GM12878 (cell line): Measurements from ENCODE around the gene GCNT3. TPM values are rescaled to one million over a fixed set of nuclear protein-coding genes. Genes with fewer than 3 reads are reported as not detected.

Experiments used
- ATAC-seq: fragments of 200-7000 bp; cut with Tn5 transposase; 3 replicates; pipeline ENCODE4 v1.9.1; 2020; ENCODE audit warnings: mild to moderate bottlenecking, moderate library complexity
- BruUV-seq: library from RNA; stranded (reverse); fragments of 400-500 nt; replicated peaks from 2 replicates; lab custom pipeline; 2021; lab: Mats Ljungman, UMichigan
- CTCF ChIA-PET: fragments of 300-600 bp; sonication (Branson Sonifier 250); formaldehyde crosslinking; extraction: SDS; loops from one replicate; lab custom pipeline; 2021; ENCODE audit warnings: inconsistent platforms; lab: Yijun Ruan, JAX
- POLR2A ChIA-PET: fragments of 350-600 bp; formaldehyde crosslinking; extraction: SDS; loops from one replicate; lab custom pipeline; 2021; ENCODE audit warnings: inconsistent platforms; lab: Charles Lee
- RAD21 ChIA-PET: fragments of 300-600 bp; sonication (Branson Sonifier 250); formaldehyde crosslinking; loops from one replicate; lab custom pipeline; 2023; ENCODE audit warnings: antibody characterized with exemption; ENCODE audit not compliant: unreplicated experiment; lab: Charles Lee
- SMC1A ChIA-PET: fragments of 300-600 bp; sonication (Branson Sonifier 250); formaldehyde crosslinking; loops from one replicate; lab custom pipeline; 2023; ENCODE audit not compliant: unreplicated experiment, uncharacterized antibody; lab: Charles Lee
- DNase-seq: peaks from one replicate; pipeline ENCODE4 v3.0.0-alpha.2; 2011; ENCODE audit warnings: low read depth, low spot score
- FAIRE-seq: peaks from 3 replicates; lab custom pipeline; 2011; peaks lifted over from hg19 to GRCh38; lab: Jason Lieb, UNC
- H2AFZ ChIP-seq: 2 replicates; pipeline ENCODE4 v1.6.0; 2011; ENCODE audit warnings: low read depth, low read length, control low read depth; ENCODE audit not compliant: control insufficient read depth
- H3K27ac ChIP-seq: 2 replicates; pipeline ENCODE4 v1.5.1; 2011; ENCODE audit warnings: control low read depth; ENCODE audit not compliant: control insufficient read depth, insufficient read depth
- H3K27me3 ChIP-seq, 2 experiments: replicated peaks in 1 of 2; 2 replicates each; pipeline versions ENCODE4 v1.6.0 to v1.6.1; 2011; ENCODE audit warnings: low read length in 1 of 2; ENCODE audit not compliant: control insufficient read depth in 2 of 2, insufficient read depth in 2 of 2
- H3K36me3 ChIP-seq, 2 experiments: 2 replicates each; pipeline ENCODE4 v1.5.1; 2011; ENCODE audit warnings: low read length in 1 of 2; ENCODE audit not compliant: control insufficient read depth in 2 of 2, insufficient read depth in 2 of 2
- H3K4me1 ChIP-seq: 2 replicates; pipeline ENCODE4 v1.6.1; 2011; ENCODE audit warnings: mild to moderate bottlenecking, low read length, moderate library complexity, mixed read lengths; ENCODE audit not compliant: control insufficient read depth, insufficient read depth
- H3K4me2 ChIP-seq: 2 replicates; pipeline ENCODE4 v1.6.0; 2011; ENCODE audit warnings: control low read depth; ENCODE audit not compliant: control insufficient read depth, insufficient read depth
- H3K4me3 ChIP-seq: fragments of 200-600 bp; sonication (generic); 2 replicates; pipeline ENCODE4 v1.5.1; 2016
- H3K79me2 ChIP-seq: 2 replicates; pipeline ENCODE4 v1.6.0; 2011; ENCODE audit warnings: low read length; ENCODE audit not compliant: control insufficient read depth, insufficient read depth
- H3K9ac ChIP-seq: 2 replicates; pipeline ENCODE4 v1.8.0; 2011; ENCODE audit warnings: low read length, control low read depth, mixed read lengths; ENCODE audit not compliant: control insufficient read depth, insufficient read depth
- H3K9me3 ChIP-seq: replicated peaks from 3 replicates; pipeline ENCODE4 v1.5.1; 2011; ENCODE audit warnings: mild to moderate bottlenecking, low read length; ENCODE audit not compliant: control insufficient read depth, insufficient read depth
- H4K20me1 ChIP-seq: 2 replicates; pipeline ENCODE4 v1.6.0; 2011; ENCODE audit not compliant: control insufficient read depth, insufficient read depth
- BCL3 ChIP-seq: IDR thresholded peaks from 2 replicates; pipeline ENCODE4 v1.6.1; 2011; ENCODE audit warnings: borderline replicate concordance, low read depth, mild to moderate bottlenecking, moderate library complexity, low read length; ENCODE audit not compliant: insufficient read depth, poor library complexity, severe bottlenecking
- FOS ChIP-seq: IDR thresholded peaks from 3 replicates; pipeline ENCODE4 v1.6.1; 2011; ENCODE audit warnings: borderline replicate concordance; ENCODE audit not compliant: insufficient read length; ENCODE audit errors: extremely low read depth
- HDGF ChIP-seq: fragments of 450-650 bp; IDR thresholded peaks from 2 replicates; pipeline ENCODE4 v1.6.1; 2016; ENCODE audit warnings: antibody characterized with exemption
- PKNOX1 ChIP-seq: fragments of 450-650 bp; IDR thresholded peaks from 2 replicates; pipeline ENCODE4 v1.6.1; 2016; ENCODE audit warnings: mild to moderate bottlenecking
- RAD21 ChIP-seq: IDR thresholded peaks from 2 replicates; pipeline ENCODE4 v1.6.1; 2011; ENCODE audit warnings: mild to moderate bottlenecking, low read depth, low read length, moderate library complexity; ENCODE audit not compliant: insufficient read depth
- SMAD1 ChIP-seq: fragments of 450-650 bp; IDR thresholded peaks from 2 replicates; pipeline ENCODE4 v1.6.1; 2018; ENCODE audit warnings: mild to moderate bottlenecking, low read depth; ENCODE audit not compliant: partially characterized antibody
- TBL1XR1 ChIP-seq: IDR thresholded peaks from 2 replicates; pipeline ENCODE4 v1.6.1; 2012; ENCODE audit warnings: low read depth, low read length, improper control_type of control experiment
- TCF7 ChIP-seq: IDR thresholded peaks from 2 replicates; pipeline ENCODE4 v1.6.1; 2014; ENCODE audit warnings: antibody characterized with exemption, borderline replicate concordance
- ZZZ3 ChIP-seq: IDR thresholded peaks from 2 replicates; pipeline ENCODE4 v1.6.1; 2011; ENCODE audit warnings: low read depth; ENCODE audit not compliant: control insufficient read depth, insufficient read length
- WGBS: methylation state at CpG from one replicate; pipeline ENCODE4 v1.1.6; 2016; ENCODE audit warnings: low lambda C conversion rate; ENCODE audit not compliant: insufficient replicate concordance, insufficient coverage; ENCODE audit errors: missing lambda C conversion rate; 5-methylcytosine and 5-hydroxymethylcytosine counted together
- in situ Hi-C: fragments of 300-500 bp; cut with MboI; formaldehyde crosslinking; loops from 9 replicates; pipeline ENCODE4 v1.14.3; 2018; ENCODE audit warnings: mixed read lengths
- intact Hi-C: fragments of 100-400 bp; cut with micrococcal nuclease; formaldehyde crosslinking; loops from one replicate; pipeline ENCODE4 v1.14.2; 2022; ENCODE audit not compliant: unreplicated experiment
- polyA plus RNA-seq, 11 experiments: library from polyadenylated mRNA; depleted of rRNA in 4 of 11; unstranded in 6 of 11; stranded (reverse) in 5 of 11; fragments of >200 nt; fragmentation: Nextera tagmentation in 4 of 11; fragmentation: Illumina TruSeq in 1 of 11; extraction: Ambion mirVana in 4 of 11; extraction: Trizol in 1 of 11; gene quantifications; 1 replicate in 1 of 11; 2 replicates in 10 of 11; pipeline versions ENCODE4 v1.2.1 to v1.2.3, GENCODE V29; 2011 to 2016; ENCODE audit warnings: inconsistent platforms in 2 of 11, missing spikeins in 2 of 11, low read depth in 1 of 11
- total RNA-seq, 4 experiments: library from RNA; depleted of rRNA in 3 of 4; stranded (reverse); fragments of >200 nt in 3 of 4; fragmentation: Illumina TruSeq in 1 of 4; extraction: Trizol in 1 of 4; gene quantifications; 2 replicates each; pipeline versions ENCODE4 v1.2.1 to v1.2.3, GENCODE V29; 2013 to 2021

Gene GCNT3
- total and polyA plus RNA-seq, 10 of the 15 experiments (the other 5 are each of a cell fraction or from before 2014, with no cell fraction given) = 0.03 to 0.53 (median 0.25) TPM; not detected in 2

- no peaks in the 10 kb centered on the region for H3K9me3 ChIP-seq
- in situ Hi-C loops (no loop called here), intact Hi-C loops (no loop called here)
- no peak overlapping the region for H3K4me2 ChIP-seq
- WGBS = 100% methylated on average over 1 of the region's 1 CpG
- POLR2A ChIA-PET = no interaction called here
- no peak overlapping the region for H2AFZ ChIP-seq
- no peaks in the 10 kb centered on the region for H3K79me2 ChIP-seq
- DNase-seq (no peak), ATAC-seq (no peak), FAIRE-seq (no peak)
- RAD21 ChIA-PET = no interaction called here
- CTCF ChIA-PET = interaction anchor here (1.3 kb wide), 1 partner anchor 57 kb away, joined by 3 read pairs; no protein-coding TSS in a partner anchor
- H3K4me1 ChIP-seq = no peaks in the 10 kb centered on the region
- H3K27me3 ChIP-seq = no peaks in the 10 kb centered on the region
- SMC1A ChIA-PET = interaction anchor here (0.6 to 1.9 kb wide), 3 partner anchors 24 to 35 kb away, joined by 3 to 9 read pairs (median 3); no protein-coding TSS in a partner anchor
- H3K4me3 ChIP-seq = no peak overlapping the region
- no peaks in the 10 kb centered on the region for H3K36me3 ChIP-seq
- H3K27ac ChIP-seq = no peak overlapping the region
- TF ChIP-seq BCL3 (no peak), TBL1XR1 (no peak), RAD21 (no peak), SMAD1 (no peak), PKNOX1 (no peak), FOS (no peak), ZZZ3 (no peak), TCF7 (no peak), HDGF (no peak)
- BruUV-seq = no TSS peak
- H3K9ac ChIP-seq = no peak overlapping the region
- no peaks in the 10 kb centered on the region for H4K20me1 ChIP-seq
Measured at GRCh38 chr15:59567324-59567723, 44.3 kb upstream of the GCNT3 start.
